ENCODE results near the gene SNX5. TPM values are rescaled to one million over a fixed set of nuclear protein-coding genes. Genes with fewer than 3 reads are reported as not detected.
A peak's percentile ranks its signal among the peaks of the same experiment; 100 is the strongest.

The SNX5 gene
- total RNA-seq, 1 experiment from 2014 or later = 90.8 TPM

- POLR2A ChIA-PET = no interaction called here
Measured at GRCh38 chr20:17896771-17897369, 71.7 kb downstream of the SNX5 start.

GRCh38 chr20:17896193-17896723 is 72.3 kb downstream of the SNX5 start:
- no peaks in the 10 kb centered on the region for H3K9me3 ChIP-seq (ENCODE audit: control insufficient read depth, insufficient read depth, low read depth, low read length)
- H3K27ac ChIP-seq (ENCODE audit: low read length) = no peak overlapping the region
- TF ChIP-seq CTCF (IDR thresholded peaks at IDR 0.05) (no peak), REST (IDR thresholded peaks at IDR 0.05; ENCODE audit: insufficient read depth in 1 of 2, low read depth in 2 of 2, low read length in 1 of 2) (no peak), SIN3A (IDR thresholded peaks at IDR 0.05; ENCODE audit: borderline replicate concordance, insufficient read depth, low read depth, low read length) (no peak), TCF7L2 (IDR thresholded peaks at IDR 0.05; ENCODE audit: low read depth, low read length) (no peak), POLR2AphosphoS5 (IDR thresholded peaks at IDR 0.05; ENCODE audit: low read depth, low read length) (no peak)
- ChIA-PET POLR2A (no interaction called here), CTCF (no interaction called here)
- no peaks in the 10 kb centered on the region for H3K27me3 ChIP-seq (ENCODE audit: control insufficient read depth, insufficient read depth, low read length)
- H3K4me3 ChIP-seq (ENCODE audit: low read depth in 2 of 2, low read length in 2 of 2) = no peak overlapping the region
- in situ Hi-C loops (cut with HindIII; ENCODE audit: low pct_unique_long_range_greater_than_20kb, low sequenced_read_pairs) (no loop called here), intact Hi-C loops (cut with micrococcal nuclease; ENCODE audit: unreplicated experiment) (loop anchor here (5.0 kb wide), 2 partner anchors 214 to 389 kb away; partner anchors contain the start of gene RRBP1)
- ATAC-seq = no peak
- no peaks in the 10 kb centered on the region for H3K36me3 ChIP-seq (ENCODE audit: control insufficient read depth, insufficient read depth, low read length)
- DNase-seq (ENCODE audit: low read depth, low spot score) = no peak
- H3K4me1 ChIP-seq (ENCODE audit: control insufficient read depth, insufficient read depth, low read length) = no peaks in the 10 kb centered on the region
- no TSS peak for BruUV-seq (replicated peaks)

More at GRCh38 chr20:17896771-17897369, 71.7 kb downstream of the SNX5 start:
- intact Hi-C loops (cut with micrococcal nuclease; ENCODE audit: unreplicated experiment) = loop anchor here (5.0 kb wide), 2 partner anchors 215 to 390 kb away; partner anchors contain the start of gene RRBP1
- Histone ChIP-seq H3K27me3 (ENCODE audit: control insufficient read depth, insufficient read depth, low read length) (no peaks in the 10 kb centered on the region), H3K27ac (ENCODE audit: low read length) (no peak overlapping the region), H3K4me3 (ENCODE audit: low read depth in 2 of 2, low read length in 2 of 2) (no peak overlapping the region), H3K9me3 (ENCODE audit: control insufficient read depth, insufficient read depth, low read depth, low read length) (no peaks in the 10 kb centered on the region), H3K36me3 (ENCODE audit: control insufficient read depth, insufficient read depth, low read length) (no peaks in the 10 kb centered on the region), H3K4me1 (ENCODE audit: control insufficient read depth, insufficient read depth, low read length) (no peaks in the 10 kb centered on the region)
- in situ Hi-C loops (cut with HindIII; ENCODE audit: low pct_unique_long_range_greater_than_20kb, low sequenced_read_pairs) = no loop called here
- no peak for TF ChIP-seq REST (IDR thresholded peaks at IDR 0.05; ENCODE audit: insufficient read depth in 1 of 2, low read depth in 2 of 2, low read length in 1 of 2)
- TF ChIP-seq POLR2AphosphoS5 (IDR thresholded peaks at IDR 0.05; ENCODE audit: low read depth, low read length) = no peak
- no peak for TF ChIP-seq CTCF (IDR thresholded peaks at IDR 0.05)
- no peak for TF ChIP-seq TCF7L2 (IDR thresholded peaks at IDR 0.05; ENCODE audit: low read depth, low read length)
- TF ChIP-seq SIN3A (IDR thresholded peaks at IDR 0.05; ENCODE audit: borderline replicate concordance, insufficient read depth, low read depth, low read length) = no peak
- CTCF ChIA-PET = no interaction called here
- no TSS peak for BruUV-seq (replicated peaks)
- ATAC-seq = peak; percentile 61; the same call in 1 of the 2 replicates
- DNase-seq (ENCODE audit: low read depth, low spot score) = peak; percentile 13
